Caco-2 (cell line): ENCODE data around the gene ELL3. TPM values are rescaled to one million over a fixed set of nuclear protein-coding genes. Genes with fewer than 3 reads are reported as not detected.

Experiments used
- BruUV-seq: library from RNA; stranded (reverse); fragments of 400-500 nt; replicated peaks from 2 replicates; lab custom pipeline; 2021; lab: Mats Ljungman, UMichigan
- CTCF ChIA-PET: fragments of 300-600 bp; sonication (Branson Sonifier 250); formaldehyde crosslinking; loops from one replicate; lab custom pipeline; 2022; ENCODE audit warnings: antibody characterized with exemption; lab: Charles Lee
- POLR2A ChIA-PET: fragments of 300-600 bp; sonication (Branson Sonifier 250); formaldehyde crosslinking; loops from one replicate; lab custom pipeline; 2022; ENCODE audit warnings: antibody characterized with exemption; lab: Charles Lee
- DNase-seq, 2 experiments: peaks; one replicate each; pipeline versions ENCODE4 v3.0.0 to v3.0.0-alpha.2; 2020 to 2022
- H3K27me3 ChIP-seq: replicated peaks from 2 replicates; pipeline ENCODE4 v1.6.0; 2011; ENCODE audit warnings: low read length; ENCODE audit not compliant: control insufficient read depth, insufficient read depth
- H3K36me3 ChIP-seq: 2 replicates; pipeline ENCODE4 v1.5.1; 2011; ENCODE audit warnings: low read length; ENCODE audit not compliant: control insufficient read depth, insufficient read depth
- H3K4me1 ChIP-seq: fragments of 250-450 bp; sonication (Bioruptor Pico); 2 replicates; pipeline ENCODE4 v1.5.1; 2020; ENCODE audit warnings: mild to moderate bottlenecking
- H3K4me3 ChIP-seq: 2 replicates; pipeline ENCODE4 v1.5.1; 2011; ENCODE audit warnings: low read depth, mild to moderate bottlenecking, control low read depth, low read length
- H3K9me3 ChIP-seq: fragments of 250-450 bp; sonication (Bioruptor Pico); 2 replicates; pipeline ENCODE4 v1.5.1; 2020; ENCODE audit warnings: mild to moderate bottlenecking, moderate library complexity
- H3K27ac Mint-ChIP-seq: one replicate; pipeline ENCODE4 v1.8.0; 2022; ENCODE audit warnings: mixed read lengths; ENCODE audit not compliant: unreplicated experiment
- H3K27me3 Mint-ChIP-seq: one replicate; pipeline ENCODE4 v1.8.0; 2022; ENCODE audit warnings: mixed read lengths; ENCODE audit not compliant: insufficient read depth, unreplicated experiment
- H3K36me3 Mint-ChIP-seq: one replicate; pipeline ENCODE4 v1.8.0; 2022; ENCODE audit warnings: mild to moderate bottlenecking, mixed read lengths; ENCODE audit not compliant: insufficient read depth, unreplicated experiment
- H3K4me1 Mint-ChIP-seq: one replicate; pipeline ENCODE4 v1.8.0; 2022; ENCODE audit warnings: low read depth, mixed read lengths; ENCODE audit not compliant: unreplicated experiment
- H3K4me3 Mint-ChIP-seq: one replicate; pipeline ENCODE4 v1.8.0; 2022; ENCODE audit warnings: mild to moderate bottlenecking, moderate library complexity, mixed read lengths; ENCODE audit not compliant: unreplicated experiment
- H3K9me3 Mint-ChIP-seq: one replicate; pipeline ENCODE4 v1.8.0; 2022; ENCODE audit warnings: mixed read lengths; ENCODE audit not compliant: unreplicated experiment
- CTCF ChIP-seq, 2 experiments: fragments of 200-600 bp in 1 of 2; IDR thresholded peaks; 1 replicate in 1 of 2; 2 replicates in 1 of 2; pipeline versions ENCODE4 v1.5.1 to v1.8.0; 2011 to 2022; ENCODE audit warnings: antibody characterized with exemption in 1 of 2, control low read depth in 1 of 2, inconsistent platforms in 1 of 2, low read depth in 1 of 2, low read length in 1 of 2, mild to moderate bottlenecking in 1 of 2, moderate library complexity in 1 of 2; ENCODE audit not compliant: insufficient read depth in 1 of 2, severe bottlenecking in 1 of 2, unreplicated experiment in 1 of 2
- intact Hi-C: fragments of 100-400 bp; cut with micrococcal nuclease; formaldehyde crosslinking; loops from one replicate; pipeline ENCODE4 v1.10.0; 2022; ENCODE audit not compliant: unreplicated experiment
- total RNA-seq: library from RNA; stranded (reverse); gene quantifications from 2 replicates; pipeline ENCODE4 v1.2.3, GENCODE V29; 2022

The ELL3 gene
- total RNA-seq, 1 experiment from 2014 or later: 0.18 TPM

- no peaks in the 10 kb centered on the region for H3K9me3 ChIP-seq
- no peaks in the 10 kb centered on the region for H3K4me1 Mint-ChIP-seq
- no peak for TF ChIP-seq CTCF (IDR thresholded peaks at IDR 0.05; ENCODE audit: insufficient read depth in 1 of 2, low read depth in 1 of 2, low read length in 1 of 2, severe bottlenecking in 1 of 2, unreplicated experiment in 1 of 2)
- H3K27me3 ChIP-seq: no peaks in the 10 kb centered on the region
- no peaks in the 10 kb centered on the region for H3K9me3 Mint-ChIP-seq
- intact Hi-C loops: no loop called here
- no peaks in the 10 kb centered on the region for H3K4me1 ChIP-seq
- H3K36me3 Mint-ChIP-seq: peaks cover 14% of the 10 kb centered on the region
- H3K4me3 Mint-ChIP-seq: no peak overlapping the region
- BruUV-seq: no TSS peak
- POLR2A ChIA-PET: no interaction called here
- no peaks in the 10 kb centered on the region for H3K27me3 Mint-ChIP-seq
- H3K27ac Mint-ChIP-seq: no peak overlapping the region
- CTCF ChIA-PET: no interaction called here
- DNase-seq: no peak
- H3K4me3 ChIP-seq: no peak overlapping the region
- H3K36me3 ChIP-seq: no peaks in the 10 kb centered on the region
Observed at GRCh38 chr15:43779016-43779415, 2.2 kb upstream of the ELL3 start.

GRCh38 chr15:43777267-43777914 lies 625 bp upstream of the ELL3 start:
- Histone ChIP-seq H3K36me3 (peaks cover 1% of the 10 kb centered on the region; the same call in 1 of the 2 replicates), H3K4me1 (no peaks in the 10 kb centered on the region), H3K9me3 (no peaks in the 10 kb centered on the region), H3K27me3 (no peaks in the 10 kb centered on the region), H3K4me3 (no peak overlapping the region)
- no peaks in the 10 kb centered on the region for H3K27me3 Mint-ChIP-seq
- CTCF ChIA-PET: no interaction called here
- no peak overlapping the region for H3K27ac Mint-ChIP-seq
- H3K4me1 Mint-ChIP-seq: no peaks in the 10 kb centered on the region
- no peaks in the 10 kb centered on the region for H3K9me3 Mint-ChIP-seq
- H3K36me3 Mint-ChIP-seq: peaks cover 26% of the 10 kb centered on the region
- no peak for TF ChIP-seq CTCF (IDR thresholded peaks at IDR 0.05; ENCODE audit: insufficient read depth in 1 of 2, low read depth in 1 of 2, low read length in 1 of 2, severe bottlenecking in 1 of 2, unreplicated experiment in 1 of 2)
- POLR2A ChIA-PET: no interaction called here
- peak overlapping the region; percentile 37 for H3K4me3 Mint-ChIP-seq
- no peak for DNase-seq
- no TSS peak for BruUV-seq
- intact Hi-C loops: no loop called here

- ChIA-PET CTCF (no interaction called here), POLR2A (no interaction called here)
- Histone ChIP-seq H3K4me1 (no peaks in the 10 kb centered on the region), H3K9me3 (no peaks in the 10 kb centered on the region), H3K36me3 (peaks cover 1% of the 10 kb centered on the region; the same call in 1 of the 2 replicates), H3K27me3 (no peaks in the 10 kb centered on the region), H3K4me3 (no peak overlapping the region)
- Mint-ChIP-seq H3K4me3 (no peak overlapping the region), H3K9me3 (no peaks in the 10 kb centered on the region), H3K36me3 (peaks cover 34% of the 10 kb centered on the region), H3K27me3 (no peaks in the 10 kb centered on the region), H3K27ac (no peak overlapping the region), H3K4me1 (no peaks in the 10 kb centered on the region)
- intact Hi-C loops: no loop called here
- no peak for TF ChIP-seq CTCF (IDR thresholded peaks at IDR 0.05; ENCODE audit: insufficient read depth in 1 of 2, low read depth in 1 of 2, low read length in 1 of 2, severe bottlenecking in 1 of 2, unreplicated experiment in 1 of 2)
- DNase-seq: no peak
- BruUV-seq: no TSS peak
Observed at GRCh38 chr15:43776101-43776717, 557 bp downstream of the ELL3 start.
